ENCODE data around the gene COG5.

The COG5 gene

DNA sequence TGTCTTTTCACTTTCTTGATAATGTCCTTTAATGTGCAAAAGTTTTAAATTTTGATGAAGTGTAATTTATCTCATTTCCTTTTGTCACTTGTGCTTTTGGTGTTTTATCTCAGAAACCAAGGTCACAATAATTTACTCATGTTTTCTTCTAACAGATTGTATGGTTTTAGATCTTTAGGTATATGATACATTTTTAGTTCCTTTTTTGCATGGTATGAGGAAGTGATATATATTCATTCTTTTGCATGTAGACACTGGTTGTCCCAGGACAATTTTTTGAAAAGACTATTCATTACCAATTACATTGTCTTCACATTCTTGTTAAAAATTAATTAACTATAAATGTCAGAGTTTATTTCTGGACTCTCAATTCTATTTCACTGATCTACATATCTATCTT lies 133.7 kb downstream of the COG5 start:
- H3K4me1 ChIP-seq (ENCODE audit: control insufficient read depth in 1 of 2, insufficient read depth in 2 of 2, low read length in 2 of 2): no peaks in the 10 kb centered on the region
- H3K36me3 ChIP-seq (ENCODE audit: control insufficient read depth in 1 of 2, insufficient read depth in 2 of 2, low read length in 2 of 2): no peaks in the 10 kb centered on the region
- no peak overlapping the region for H2BK120ac ChIP-seq (ENCODE audit: insufficient read depth, low read length, poor library complexity)
- no peak overlapping the region for H3K4me2 ChIP-seq (ENCODE audit: low read length)
- no peak overlapping the region for H3K23ac ChIP-seq (ENCODE audit: low read length)
- no peak overlapping the region for H2AFZ ChIP-seq (ENCODE audit: insufficient read depth, low read length, poor library complexity)
- H2BK12ac ChIP-seq (ENCODE audit: low read length): no peak overlapping the region
- no peaks in the 10 kb centered on the region for H3K9me3 ChIP-seq (ENCODE audit: insufficient read depth, low read depth, low read length)
- H4K91ac ChIP-seq (ENCODE audit: low read depth, low read length): no peak overlapping the region
- no peaks in the 10 kb centered on the region for H3K79me2 ChIP-seq (ENCODE audit: control insufficient read depth, insufficient read depth, low read length, poor library complexity)
- DNase-seq: no peak
- H3K18ac ChIP-seq (ENCODE audit: low read length): no peak overlapping the region
- H4K8ac ChIP-seq (ENCODE audit: low read depth, low read length): no peak overlapping the region
- no peak overlapping the region for H2AK5ac ChIP-seq (ENCODE audit: low read length)
- no peak overlapping the region for H4K12ac ChIP-seq (ENCODE audit: low read depth, low read length)
- no peak overlapping the region for H3K4me3 ChIP-seq (ENCODE audit: low read depth, low read length)
- H3K79me1 ChIP-seq (ENCODE audit: low read length): no peaks in the 10 kb centered on the region
- H3K14ac ChIP-seq (ENCODE audit: low read length): no peak overlapping the region
- H2BK5ac ChIP-seq (ENCODE audit: low read depth, low read length, poor library complexity): no peak overlapping the region
- H3K27ac ChIP-seq (ENCODE audit: low read depth, low read length): no peak overlapping the region
- no peak overlapping the region for H3K4ac ChIP-seq (ENCODE audit: low read depth, low read length)
- no peaks in the 10 kb centered on the region for H3K27me3 ChIP-seq (ENCODE audit: insufficient read depth, low read length)
- H3K9ac ChIP-seq (ENCODE audit: low read length): no peak overlapping the region

DNA sequence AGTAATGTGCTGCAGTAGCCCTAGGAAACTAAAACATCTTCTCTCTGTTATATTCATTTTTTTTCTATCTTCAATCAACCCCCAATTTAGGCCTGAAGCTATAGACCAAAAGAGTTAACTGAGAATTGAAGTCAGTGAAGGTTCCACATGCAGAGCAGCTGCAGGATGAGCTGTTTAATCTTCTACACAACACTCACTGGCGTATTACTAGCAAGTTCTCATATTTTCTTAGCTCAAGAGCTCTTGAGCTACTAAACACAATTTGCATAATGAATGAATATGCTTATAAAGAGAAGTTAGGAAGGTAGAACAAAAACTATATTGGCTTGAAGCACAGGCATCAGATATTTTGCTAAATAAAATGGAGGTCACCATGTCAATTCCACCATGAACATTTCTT lies 135.1 kb downstream of the COG5 start:
- WGBS (ENCODE audit: extremely low coverage, insufficient coverage, insufficient read length): no CpG with 5 or more reads among the region's 1 CpG
- Histone ChIP-seq H3K4me3 (ENCODE audit: low read depth, low read length) (no peak overlapping the region), H2BK5ac (ENCODE audit: low read depth, low read length, poor library complexity) (no peak overlapping the region), H3K14ac (ENCODE audit: low read length) (no peak overlapping the region), H3K4me1 (ENCODE audit: control insufficient read depth in 1 of 2, insufficient read depth in 2 of 2, low read length in 2 of 2) (no peaks in the 10 kb centered on the region), H3K9me3 (ENCODE audit: insufficient read depth, low read depth, low read length) (no peaks in the 10 kb centered on the region), H3K27me3 (ENCODE audit: insufficient read depth, low read length) (no peaks in the 10 kb centered on the region), H3K27ac (ENCODE audit: low read depth, low read length) (no peak overlapping the region), H2AK5ac (ENCODE audit: low read length) (no peak overlapping the region), H4K91ac (ENCODE audit: low read depth, low read length) (no peak overlapping the region), H3K79me2 (ENCODE audit: control insufficient read depth, insufficient read depth, low read length, poor library complexity) (no peaks in the 10 kb centered on the region), H2BK120ac (ENCODE audit: insufficient read depth, low read length, poor library complexity) (no peak overlapping the region), H3K18ac (ENCODE audit: low read length) (no peak overlapping the region), H3K4me2 (ENCODE audit: low read length) (no peak overlapping the region), H4K8ac (ENCODE audit: low read depth, low read length) (no peak overlapping the region), H2BK12ac (ENCODE audit: low read length) (no peak overlapping the region), H3K79me1 (ENCODE audit: low read length) (no peaks in the 10 kb centered on the region), H2AFZ (ENCODE audit: insufficient read depth, low read length, poor library complexity) (no peak overlapping the region), H3K4ac (ENCODE audit: low read depth, low read length) (no peak overlapping the region), H4K12ac (ENCODE audit: low read depth, low read length) (no peak overlapping the region), H3K36me3 (ENCODE audit: control insufficient read depth in 1 of 2, insufficient read depth in 2 of 2, low read length in 2 of 2) (no peaks in the 10 kb centered on the region), H3K9ac (ENCODE audit: low read length) (no peak overlapping the region), H3K23ac (ENCODE audit: low read length) (no peak overlapping the region)
- DNase-seq: no peak

DNA sequence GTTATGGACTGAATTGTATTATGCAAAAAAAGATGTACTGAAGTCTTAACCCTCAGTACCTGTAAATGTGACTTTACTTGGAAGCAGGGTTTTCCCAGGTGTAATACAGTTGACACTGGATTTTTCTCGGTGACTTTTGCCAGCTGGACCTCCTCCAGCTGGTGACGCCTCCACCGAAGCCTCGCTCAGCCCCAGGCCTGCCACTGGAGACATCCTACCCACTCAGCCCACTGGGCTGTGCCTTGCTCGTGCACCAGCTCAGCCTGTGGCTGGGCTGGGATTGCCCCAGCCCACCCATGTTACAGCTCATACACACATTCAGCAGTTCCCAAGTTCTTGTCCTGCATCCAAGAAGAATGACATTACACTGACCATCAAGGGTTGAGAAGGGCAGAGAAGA lies 136.3 kb downstream of the COG5 start:
- H3K27ac ChIP-seq (ENCODE audit: low read depth, low read length): no peak overlapping the region
- H3K36me3 ChIP-seq (ENCODE audit: control insufficient read depth in 1 of 2, insufficient read depth in 2 of 2, low read length in 2 of 2): no peaks in the 10 kb centered on the region
- no peak overlapping the region for H4K12ac ChIP-seq (ENCODE audit: low read depth, low read length)
- H4K91ac ChIP-seq (ENCODE audit: low read depth, low read length): no peak overlapping the region
- H3K18ac ChIP-seq (ENCODE audit: low read length): no peak overlapping the region
- H3K79me1 ChIP-seq (ENCODE audit: low read length): no peaks in the 10 kb centered on the region
- no peaks in the 10 kb centered on the region for H3K9me3 ChIP-seq (ENCODE audit: insufficient read depth, low read depth, low read length)
- H3K79me2 ChIP-seq (ENCODE audit: control insufficient read depth, insufficient read depth, low read length, poor library complexity): no peaks in the 10 kb centered on the region
- no peak overlapping the region for H3K23ac ChIP-seq (ENCODE audit: low read length)
- no peak overlapping the region for H2AK5ac ChIP-seq (ENCODE audit: low read length)
- H3K4ac ChIP-seq (ENCODE audit: low read depth, low read length): no peak overlapping the region
- no peaks in the 10 kb centered on the region for H3K27me3 ChIP-seq (ENCODE audit: insufficient read depth, low read length)
- no peak overlapping the region for H3K4me2 ChIP-seq (ENCODE audit: low read length)
- H3K4me1 ChIP-seq (ENCODE audit: control insufficient read depth in 1 of 2, insufficient read depth in 2 of 2, low read length in 2 of 2): no peaks in the 10 kb centered on the region
- no peak overlapping the region for H3K14ac ChIP-seq (ENCODE audit: low read length)
- H3K9ac ChIP-seq (ENCODE audit: low read length): no peak overlapping the region
- no peak overlapping the region for H2AFZ ChIP-seq (ENCODE audit: insufficient read depth, low read length, poor library complexity)
- no peak for DNase-seq
- H3K4me3 ChIP-seq (ENCODE audit: low read depth, low read length): no peak overlapping the region
- no peak overlapping the region for H2BK12ac ChIP-seq (ENCODE audit: low read length)
- no CpG with 5 or more reads among the region's 5 CpGs for WGBS (ENCODE audit: extremely low coverage, insufficient coverage, insufficient read length)
- H4K8ac ChIP-seq (ENCODE audit: low read depth, low read length): no peak overlapping the region
- no peak overlapping the region for H2BK120ac ChIP-seq (ENCODE audit: insufficient read depth, low read length, poor library complexity)
- H2BK5ac ChIP-seq (ENCODE audit: low read depth, low read length, poor library complexity): no peak overlapping the region

DNA sequence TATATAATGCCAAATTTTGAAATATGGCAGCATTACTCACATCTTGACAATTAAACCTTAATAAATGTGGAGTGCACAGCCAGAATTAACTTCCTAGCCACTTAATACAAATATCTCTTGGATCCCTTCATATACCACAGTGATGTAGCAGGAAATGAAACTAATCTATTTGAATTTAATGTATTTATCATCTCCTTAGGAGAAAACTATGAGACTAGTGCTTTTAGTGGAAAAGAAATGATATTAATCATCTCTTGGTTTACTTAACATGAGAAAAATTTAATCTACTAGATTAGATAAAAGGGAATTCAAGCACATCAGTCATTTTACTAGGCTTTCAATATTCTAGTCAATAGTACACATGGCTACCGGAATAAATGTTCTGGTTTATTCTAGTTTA lies 149.5 kb downstream of the COG5 start:
- no peak overlapping the region for H3K4me2 ChIP-seq (ENCODE audit: low read length)
- no peak overlapping the region for H2AK5ac ChIP-seq (ENCODE audit: low read length)
- H3K9me3 ChIP-seq (ENCODE audit: insufficient read depth, low read depth, low read length): no peaks in the 10 kb centered on the region
- H3K27me3 ChIP-seq (ENCODE audit: insufficient read depth, low read length): no peaks in the 10 kb centered on the region
- H3K18ac ChIP-seq (ENCODE audit: low read length): no peak overlapping the region
- H2BK12ac ChIP-seq (ENCODE audit: low read length): no peak overlapping the region
- H3K36me3 ChIP-seq (ENCODE audit: control insufficient read depth in 1 of 2, insufficient read depth in 2 of 2, low read length in 2 of 2): no peaks in the 10 kb centered on the region
- no peak overlapping the region for H2BK5ac ChIP-seq (ENCODE audit: low read depth, low read length, poor library complexity)
- no peaks in the 10 kb centered on the region for H3K4me1 ChIP-seq (ENCODE audit: control insufficient read depth in 1 of 2, insufficient read depth in 2 of 2, low read length in 2 of 2)
- no peak overlapping the region for H4K8ac ChIP-seq (ENCODE audit: low read depth, low read length)
- no peaks in the 10 kb centered on the region for H3K79me2 ChIP-seq (ENCODE audit: control insufficient read depth, insufficient read depth, low read length, poor library complexity)
- no peak overlapping the region for H2BK120ac ChIP-seq (ENCODE audit: insufficient read depth, low read length, poor library complexity)
- no peak overlapping the region for H3K23ac ChIP-seq (ENCODE audit: low read length)
- no peak overlapping the region for H3K14ac ChIP-seq (ENCODE audit: low read length)
- no peak overlapping the region for H2AFZ ChIP-seq (ENCODE audit: insufficient read depth, low read length, poor library complexity)
- no peak overlapping the region for H4K91ac ChIP-seq (ENCODE audit: low read depth, low read length)
- DNase-seq: no peak
- no peak overlapping the region for H3K4me3 ChIP-seq (ENCODE audit: low read depth, low read length)
- H3K4ac ChIP-seq (ENCODE audit: low read depth, low read length): no peak overlapping the region
- no peak overlapping the region for H4K12ac ChIP-seq (ENCODE audit: low read depth, low read length)
- H3K27ac ChIP-seq (ENCODE audit: low read depth, low read length): no peak overlapping the region
- H3K9ac ChIP-seq (ENCODE audit: low read length): no peak overlapping the region
- no peaks in the 10 kb centered on the region for H3K79me1 ChIP-seq (ENCODE audit: low read length)
- WGBS (ENCODE audit: extremely low coverage, insufficient coverage, insufficient read length): no CpG with 5 or more reads among the region's 1 CpG

DNA sequence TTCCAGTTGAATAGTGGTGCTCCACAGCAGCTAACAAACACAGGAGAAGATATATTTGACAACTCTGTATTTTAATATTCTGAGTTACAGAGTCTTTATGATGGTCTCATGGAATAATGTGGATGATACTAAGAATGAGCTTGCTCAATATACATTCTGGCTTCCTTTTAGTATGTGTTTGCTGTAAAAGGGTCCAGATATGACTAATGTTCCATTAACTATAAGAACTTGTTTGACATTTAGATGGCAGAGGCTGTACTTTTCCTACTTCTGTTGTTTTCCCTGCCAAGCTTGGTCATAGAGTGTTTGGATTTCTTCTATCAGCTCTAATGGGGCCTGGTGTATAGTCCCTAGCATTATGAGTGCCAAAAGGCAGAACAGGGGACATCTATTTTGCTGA lies 155.4 kb downstream of the COG5 start:
- Histone ChIP-seq H2BK5ac (ENCODE audit: low read depth, low read length, poor library complexity) (no peak overlapping the region), H4K91ac (ENCODE audit: low read depth, low read length) (no peak overlapping the region), H3K9ac (ENCODE audit: low read length) (no peak overlapping the region), H3K4me2 (ENCODE audit: low read length) (no peak overlapping the region), H3K27ac (ENCODE audit: low read depth, low read length) (no peak overlapping the region), H3K23ac (ENCODE audit: low read length) (no peak overlapping the region), H3K4me3 (ENCODE audit: low read depth, low read length) (no peak overlapping the region), H2BK120ac (ENCODE audit: insufficient read depth, low read length, poor library complexity) (no peak overlapping the region), H3K9me3 (ENCODE audit: insufficient read depth, low read depth, low read length) (no peaks in the 10 kb centered on the region), H3K14ac (ENCODE audit: low read length) (no peak overlapping the region), H2AK5ac (ENCODE audit: low read length) (no peak overlapping the region), H3K4ac (ENCODE audit: low read depth, low read length) (no peak overlapping the region), H3K27me3 (ENCODE audit: insufficient read depth, low read length) (no peaks in the 10 kb centered on the region), H2AFZ (ENCODE audit: insufficient read depth, low read length, poor library complexity) (no peak overlapping the region), H4K12ac (ENCODE audit: low read depth, low read length) (no peak overlapping the region), H3K18ac (ENCODE audit: low read length) (no peak overlapping the region), H3K36me3 (ENCODE audit: control insufficient read depth in 1 of 2, insufficient read depth in 2 of 2, low read length in 2 of 2) (no peaks in the 10 kb centered on the region), H4K8ac (ENCODE audit: low read depth, low read length) (no peak overlapping the region), H3K79me1 (ENCODE audit: low read length) (no peaks in the 10 kb centered on the region), H2BK12ac (ENCODE audit: low read length) (no peak overlapping the region), H3K79me2 (ENCODE audit: control insufficient read depth, insufficient read depth, low read length, poor library complexity) (no peaks in the 10 kb centered on the region), H3K4me1 (ENCODE audit: control insufficient read depth in 1 of 2, insufficient read depth in 2 of 2, low read length in 2 of 2) (peaks cover 0 to 2% of the 10 kb centered on the region in 2 experiments)
- DNase-seq: no peak
